IMR-90 (cell line): Measurements from ENCODE around the gene P4HA1. TPM values are rescaled to one million over a fixed set of nuclear protein-coding genes. Genes with fewer than 3 reads are reported as not detected.

Source experiments
- ATAC-seq: fragments of 200-7000 bp; cut with Tn5 transposase; 2 replicates; pipeline ENCODE4 v1.9.1; 2020; ENCODE audit warnings: low read depth, mild to moderate bottlenecking, moderate library complexity
- BruUV-seq: library from RNA; stranded (reverse); fragments of 400-500 nt; replicated peaks from 2 replicates; lab custom pipeline; 2021; lab: Mats Ljungman, UMichigan
- CTCF ChIA-PET: fragments of 300-600 bp; formaldehyde crosslinking; extraction: SDS; loops from one replicate; lab custom pipeline; 2021; ENCODE audit warnings: antibody characterized with exemption; lab: Yijun Ruan, JAX
- POLR2A ChIA-PET: fragments of 300-600 bp; sonication (Branson Sonifier 250); formaldehyde crosslinking; loops from one replicate; lab custom pipeline; 2022; ENCODE audit warnings: antibody characterized with exemption; ENCODE audit not compliant: unreplicated experiment; lab: Charles Lee
- DNase-seq: peaks from one replicate; pipeline ENCODE4 v3.0.0; 2013
- H2AFZ ChIP-seq: replicated peaks from 2 replicates; pipeline ENCODE3; 2013; ENCODE audit warnings: low read length, mild to moderate bottlenecking; ENCODE audit not compliant: poor library complexity
- H2AK5ac ChIP-seq: 2 replicates; pipeline ENCODE4 v1.6.1; 2013; ENCODE audit warnings: low read depth, low read length, inconsistent platforms
- H2AK9ac ChIP-seq: replicated peaks from 2 replicates; pipeline ENCODE3; 2013; ENCODE audit warnings: mild to moderate bottlenecking, low read depth, low read length, moderate library complexity; ENCODE audit not compliant: poor library complexity
- H2BK120ac ChIP-seq: 2 replicates; pipeline ENCODE4 v1.6.1; 2013; ENCODE audit warnings: low read depth, low read length, inconsistent platforms
- H2BK15ac ChIP-seq: 3 replicates; pipeline ENCODE4 v1.6.1; 2013; ENCODE audit warnings: low read depth, low read length, inconsistent platforms
- H2BK20ac ChIP-seq: 2 replicates; pipeline ENCODE4 v1.6.1; 2013; ENCODE audit warnings: low read depth, mild to moderate bottlenecking, inconsistent platforms, low read length, moderate library complexity
- H2BK5ac ChIP-seq: 2 replicates; pipeline ENCODE4 v1.6.1; 2013; ENCODE audit warnings: mild to moderate bottlenecking, low read depth, low read length, inconsistent platforms; ENCODE audit not compliant: poor library complexity, severe bottlenecking
- H3K14ac ChIP-seq: replicated peaks from 2 replicates; pipeline ENCODE4 v1.6.1; 2013; ENCODE audit warnings: low read depth, low read length, inconsistent platforms
- H3K18ac ChIP-seq: 2 replicates; pipeline ENCODE4 v1.6.1; 2013; ENCODE audit warnings: low read depth, low read length, control low read depth
- H3K23ac ChIP-seq: 2 replicates; pipeline ENCODE4 v1.6.1; 2013; ENCODE audit warnings: low read depth, low read length, inconsistent platforms
- H3K27ac ChIP-seq: 2 replicates; pipeline ENCODE4 v1.5.1; 2013; ENCODE audit warnings: mild to moderate bottlenecking, control low read depth, low read length; ENCODE audit not compliant: insufficient read depth
- H3K27me3 ChIP-seq: 2 replicates; pipeline ENCODE4 v1.6.1; 2013; ENCODE audit warnings: low read length; ENCODE audit not compliant: control insufficient read depth, insufficient read depth
- H3K36me3 ChIP-seq: 2 replicates; pipeline ENCODE4 v1.6.1; 2013; ENCODE audit warnings: low read length, mixed read lengths; ENCODE audit not compliant: control insufficient read depth, insufficient read depth
- H3K4ac ChIP-seq: 2 replicates; pipeline ENCODE4 v1.6.1; 2013; ENCODE audit warnings: low read depth, low read length, inconsistent platforms
- H3K4me1 ChIP-seq: 2 replicates; pipeline ENCODE4 v1.6.1; 2013; ENCODE audit warnings: low read length, mixed read lengths; ENCODE audit not compliant: control insufficient read depth, insufficient read depth
- H3K4me2 ChIP-seq: 2 replicates; pipeline ENCODE4 v1.6.1; 2013; ENCODE audit warnings: low read depth, mild to moderate bottlenecking, control low read depth, low read length, moderate library complexity
- H3K4me3 ChIP-seq: 2 replicates; pipeline ENCODE4 v1.5.1; 2013; ENCODE audit warnings: low read depth, mild to moderate bottlenecking, control low read depth, low read length, moderate library complexity; ENCODE audit not compliant: insufficient read depth
- H3K56ac ChIP-seq: 2 replicates; pipeline ENCODE4 v1.6.1; 2013; ENCODE audit warnings: low read length, inconsistent platforms; ENCODE audit not compliant: insufficient read depth; ENCODE audit errors: extremely low read depth
- H3K79me1 ChIP-seq, 2 experiments: 2 replicates each; pipeline ENCODE4 v1.6.1; 2013; ENCODE audit warnings: low read length in 2 of 2, inconsistent platforms in 1 of 2, low read depth in 1 of 2
- H3K9ac ChIP-seq: 2 replicates; pipeline ENCODE4 v1.6.1; 2013; ENCODE audit warnings: low read depth, low read length, control low read depth
- H3K9me1 ChIP-seq: 2 replicates; pipeline ENCODE4 v1.6.1; 2013; ENCODE audit warnings: low read length, inconsistent platforms; ENCODE audit not compliant: insufficient read depth
- H3K9me3 ChIP-seq: 2 replicates; pipeline ENCODE4 v1.6.1; 2013; ENCODE audit warnings: low read length; ENCODE audit not compliant: control insufficient read depth, insufficient read depth
- H4K20me1 ChIP-seq: 2 replicates; pipeline ENCODE4 v1.6.1; 2013; ENCODE audit warnings: low read length, inconsistent platforms; ENCODE audit not compliant: insufficient read depth
- H4K5ac ChIP-seq: 2 replicates; pipeline ENCODE4 v1.6.1; 2013; ENCODE audit warnings: mild to moderate bottlenecking, low read depth, low read length, control low read depth
- H4K8ac ChIP-seq, 2 experiments: 2 replicates each; pipeline ENCODE4 v1.6.1; 2013; ENCODE audit warnings: low read depth in 2 of 2, low read length in 2 of 2, control low read depth in 1 of 2, inconsistent platforms in 1 of 2
- H4K91ac ChIP-seq: 2 replicates; pipeline ENCODE4 v1.6.1; 2013; ENCODE audit warnings: low read depth, low read length, inconsistent platforms; ENCODE audit not compliant: insufficient read depth
- BHLHE40 ChIP-seq: fragments of 150-350 bp; IDR thresholded peaks from 2 replicates; pipeline ENCODE4 v1.6.1; 2016; ENCODE audit warnings: mild to moderate bottlenecking, low read depth, low read length
- CEBPB ChIP-seq: IDR thresholded peaks from 2 replicates; pipeline ENCODE4 v1.6.1; 2012; ENCODE audit warnings: low read depth, low read length, improper control_type of control experiment
- MXI1 ChIP-seq: IDR thresholded peaks from 2 replicates; pipeline ENCODE4 v1.6.1; 2012; ENCODE audit warnings: low read depth, mild to moderate bottlenecking, low read length, moderate library complexity, borderline replicate concordance
- RAD21 ChIP-seq: IDR thresholded peaks from 2 replicates; pipeline ENCODE4 v1.6.1; 2012; ENCODE audit warnings: low read length, improper control_type of control experiment
- RFX5 ChIP-seq: IDR thresholded peaks from 2 replicates; pipeline ENCODE4 v1.8.0; 2012; ENCODE audit warnings: low read depth, mild to moderate bottlenecking, low read length, moderate library complexity
- USF2 ChIP-seq: fragments of 150-350 bp; IDR thresholded peaks from 2 replicates; pipeline ENCODE4 v1.6.1; 2017; ENCODE audit warnings: mild to moderate bottlenecking, antibody characterized with exemption, low read length, low read depth
- dilution Hi-C: fragments of 300-500 bp; cut with HindIII; formaldehyde crosslinking; loops from one replicate; pipeline ENCODE4 v1.14.3; 2018; ENCODE audit warnings: low sequenced_read_pairs; ENCODE audit not compliant: unreplicated experiment
- in situ Hi-C: fragments of 300-500 bp; cut with MboI; formaldehyde crosslinking; loops from 3 replicates; pipeline ENCODE4 v1.14.3; 2019; ENCODE audit warnings: low sequenced_read_pairs, inconsistent platforms, mixed read lengths
- intact Hi-C: fragments of 100-400 bp; cut with micrococcal nuclease; formaldehyde crosslinking; loops from 2 replicates; pipeline ENCODE4 v1.10.0; 2022
- polyA plus RNA-seq, 3 experiments: library from polyadenylated mRNA; depleted of rRNA; stranded (reverse); fragments of >200 nt; gene quantifications; 2 replicates each; pipeline ENCODE4 v1.2.3, GENCODE V29; 2012; ENCODE audit warnings: low replicate concordance in 1 of 3
- total RNA-seq: library from RNA; depleted of rRNA; stranded (reverse); fragments of >200 nt; gene quantifications from 2 replicates; pipeline ENCODE4 v1.2.3, GENCODE V29; 2012

The P4HA1 gene
- total and polyA plus RNA-seq, 2 of the 4 experiments (the other 2 are of a cell fraction) = 178 to 241 TPM

GRCh38 chr10:73073627-73074026 lies 23.0 kb downstream of the P4HA1 start:
- no peak for DNase-seq
- ChIA-PET POLR2A (no interaction called here), CTCF (no interaction called here)

More at GRCh38 chr10:73073627-73074026, 23.0 kb downstream of the P4HA1 start:
- Histone ChIP-seq H3K79me1 (peaks cover 26 to 46% of the 10 kb centered on the region in 2 experiments), H3K27me3 (no peaks in the 10 kb centered on the region), H3K36me3 (peaks cover 29% of the 10 kb centered on the region), H3K18ac (no peak overlapping the region), H3K14ac (no peak overlapping the region), H2BK15ac (no peak overlapping the region), H2BK120ac (no peak overlapping the region), H4K5ac (no peak overlapping the region), H2AFZ (no peak overlapping the region), H2AK9ac (no peak overlapping the region), H4K8ac (no peak overlapping the region), H3K9ac (no peak overlapping the region), H3K9me3 (no peaks in the 10 kb centered on the region), H3K56ac (no peak overlapping the region), H2BK5ac (no peak overlapping the region), H3K4me2 (no peak overlapping the region), H4K91ac (no peak overlapping the region), H2BK20ac (no peak overlapping the region), H3K23ac (no peak overlapping the region), H3K4ac (no peak overlapping the region), H3K4me3 (no peak overlapping the region), H3K4me1 (peaks cover 5% of the 10 kb centered on the region; the same call in 1 of the 2 replicates), H3K9me1 (no peaks in the 10 kb centered on the region; the same call in none of the 2 replicates), H2AK5ac (no peak overlapping the region), H4K20me1 (peaks cover 27% of the 10 kb centered on the region), H3K27ac (no peak overlapping the region)
- BruUV-seq = no TSS peak
- no peak for ATAC-seq
- TF ChIP-seq RAD21 = no peak
- TF ChIP-seq USF2 = no peak
- TF ChIP-seq BHLHE40 = no peak
- no peak for TF ChIP-seq RFX5
- no peak for TF ChIP-seq MXI1
- TF ChIP-seq CEBPB = no peak
- dilution Hi-C loops (no loop called here), intact Hi-C loops (no loop called here), in situ Hi-C loops (no loop called here)
